SIG-M5 (cell line): Measurements from ENCODE around the gene CPNE5.

ENCODE experiments used
- DNase-seq: peaks from one replicate; lab custom pipeline; 2025; lab: John Stamatoyannopoulos, UW

CPNE5 gene

DNA sequence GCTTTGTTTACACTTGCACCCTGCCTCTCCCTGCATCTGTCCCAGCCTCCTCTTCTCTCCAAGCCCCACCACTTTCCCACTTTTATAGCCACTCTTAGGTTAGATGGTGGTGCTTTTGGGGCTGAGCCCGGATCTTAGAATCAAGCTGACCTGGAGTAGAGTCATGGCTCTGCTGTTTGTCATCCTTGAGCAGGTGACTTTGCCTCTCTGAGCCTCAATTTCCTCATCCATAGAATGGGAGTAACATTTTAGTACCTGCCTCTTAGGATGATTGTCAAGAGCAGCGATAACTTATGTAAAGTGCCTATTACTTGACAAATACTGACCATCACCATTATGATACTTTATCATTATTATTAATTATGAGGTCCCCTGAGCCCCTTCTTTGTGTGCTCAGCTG is 48.2 kb downstream of the CPNE5 start:
- DNase-seq: no peak

DNA sequence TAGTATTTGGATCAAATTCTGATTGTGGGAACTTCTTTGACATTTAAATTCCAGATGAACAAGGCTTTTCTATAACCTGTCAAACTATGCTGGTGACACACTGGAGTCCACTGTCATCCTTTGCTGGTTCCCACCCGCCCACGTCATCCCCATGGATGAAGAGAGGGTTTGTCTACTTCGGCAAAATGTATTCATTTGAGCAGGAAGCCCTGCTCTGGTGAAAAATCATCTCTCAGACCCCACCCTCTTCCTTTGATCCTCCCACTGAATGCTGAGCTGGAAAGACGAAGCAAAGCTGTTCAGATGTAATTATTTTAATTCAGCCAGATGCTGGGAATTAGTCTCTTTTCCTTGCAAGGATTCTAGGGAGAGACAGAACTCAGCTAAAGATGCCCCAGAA is 50.5 kb downstream of the CPNE5 start:
- DNase-seq: no peak

GRCh38 chr6:36788186-36788585 is 51.1 kb downstream of the CPNE5 start:
- DNase-seq: no peak

GRCh38 chr6:36787210-36787609 is 52.0 kb downstream of the CPNE5 start:
- no peak for DNase-seq

- no peak for DNase-seq
These were observed 53.1 kb downstream of the CPNE5 start for GRCh38 chr6:36786055-36786675.

GRCh38 chr6:36784376-36784636 is 54.9 kb downstream of the CPNE5 start:
- no peak for DNase-seq

GRCh38 chr6:36783603-36784375 is 55.5 kb downstream of the CPNE5 start:
- no peak for DNase-seq

DNA sequence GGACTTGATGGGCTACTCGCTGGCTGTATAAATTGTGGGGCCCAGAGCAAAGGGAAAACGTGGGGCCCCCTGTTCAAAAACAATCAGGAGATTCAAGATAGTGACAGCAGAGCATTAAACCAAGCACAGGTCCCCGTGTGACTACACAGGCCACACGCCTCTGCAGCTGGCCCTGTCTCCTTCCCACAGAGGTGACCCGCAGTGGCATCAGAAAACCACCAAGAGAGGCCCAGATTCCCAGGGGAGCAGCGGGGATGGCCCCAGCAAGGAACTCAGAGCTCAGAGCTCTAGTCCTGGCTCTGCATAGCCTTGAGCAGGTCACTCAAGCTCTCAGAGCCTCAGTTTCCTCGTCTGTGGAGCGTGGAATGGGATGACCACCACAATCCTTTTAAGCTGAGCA is 57.6 kb downstream of the CPNE5 start:
- DNase-seq: no peak

GRCh38 chr6:36780442-36781177 is 58.6 kb downstream of the CPNE5 start:
- DNase-seq: no peak

DNA sequence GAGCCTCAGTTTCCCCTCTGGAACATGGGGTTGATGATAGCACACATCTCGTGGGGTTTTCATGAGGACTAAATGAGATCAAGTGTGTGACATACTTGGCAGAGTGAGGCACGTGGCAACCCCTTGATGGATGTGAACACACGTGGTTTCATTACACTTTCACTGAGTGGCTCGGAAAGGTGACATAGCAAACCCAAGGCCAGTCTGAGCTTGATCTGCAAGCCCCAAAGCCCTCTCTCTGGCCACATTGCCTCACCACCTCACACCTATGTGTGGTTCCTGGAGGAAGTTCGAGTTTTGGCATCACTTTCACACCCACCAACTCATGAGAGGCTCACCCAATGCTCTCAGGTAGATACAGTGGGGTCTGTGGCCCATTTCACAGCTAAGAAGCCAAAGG is 60.0 kb downstream of the CPNE5 start:
- no peak for DNase-seq

- DNase-seq: no peak
These were observed 61.4 kb downstream of the CPNE5 start for GRCh38 chr6:36777801-36778200.

DNA sequence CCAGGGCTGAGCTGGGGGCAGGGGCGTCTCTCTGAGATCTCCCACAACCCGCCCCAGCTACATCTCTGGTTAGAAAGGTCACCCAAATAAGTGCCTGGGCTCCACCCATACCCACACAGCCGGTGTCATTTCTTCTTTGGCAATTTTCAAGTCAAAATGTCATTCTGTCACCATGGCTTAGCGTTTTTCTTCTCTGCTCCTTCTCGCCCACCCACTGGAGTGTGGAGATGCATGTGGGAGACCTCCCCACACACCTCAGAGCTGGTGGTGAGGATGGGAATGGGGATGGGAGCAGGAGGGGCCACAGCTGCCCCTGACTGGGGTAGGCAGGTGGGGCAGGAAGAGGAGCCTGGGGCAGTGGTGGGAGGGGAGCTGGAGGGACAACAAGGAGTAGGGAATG is 63.1 kb downstream of the CPNE5 start:
- DNase-seq: no peak

GRCh38 chr6:36774331-36774730 is 64.9 kb downstream of the CPNE5 start:
- DNase-seq: no peak

- DNase-seq: no peak
These were observed 66.8 kb downstream of the CPNE5 start for GRCh38 chr6:36772397-36772796.

- no peak for DNase-seq
These were observed 68.1 kb downstream of the CPNE5 start for GRCh38 chr6:36771145-36771544.

GRCh38 chr6:36769676-36770499 is 69.4 kb downstream of the CPNE5 start:
- no peak for DNase-seq

DNA sequence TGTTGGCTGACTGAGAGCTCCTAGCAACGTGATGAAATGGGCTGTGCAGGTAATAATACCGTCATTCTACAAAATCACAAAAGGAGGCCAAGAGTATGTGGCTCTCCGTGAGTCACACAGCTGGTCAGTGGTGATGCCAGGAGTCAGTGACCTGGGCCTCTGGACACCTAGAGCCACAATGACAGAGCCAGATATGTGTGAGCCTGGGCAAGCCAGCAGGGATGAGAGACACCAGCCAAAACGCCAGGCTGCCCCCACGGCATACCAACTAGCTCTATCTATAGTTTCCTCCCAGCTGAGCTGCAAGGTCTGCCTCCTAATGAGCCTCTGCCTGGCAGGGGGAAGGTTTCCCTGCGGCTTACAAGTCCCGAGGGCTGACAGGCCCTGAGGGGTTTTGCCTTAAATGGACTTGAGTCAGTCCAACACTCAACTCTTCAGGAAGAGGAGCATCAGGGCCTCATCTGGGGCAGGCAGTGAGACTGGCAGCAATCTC is 70.0 kb downstream of the CPNE5 start:
- no peak for DNase-seq

DNA sequence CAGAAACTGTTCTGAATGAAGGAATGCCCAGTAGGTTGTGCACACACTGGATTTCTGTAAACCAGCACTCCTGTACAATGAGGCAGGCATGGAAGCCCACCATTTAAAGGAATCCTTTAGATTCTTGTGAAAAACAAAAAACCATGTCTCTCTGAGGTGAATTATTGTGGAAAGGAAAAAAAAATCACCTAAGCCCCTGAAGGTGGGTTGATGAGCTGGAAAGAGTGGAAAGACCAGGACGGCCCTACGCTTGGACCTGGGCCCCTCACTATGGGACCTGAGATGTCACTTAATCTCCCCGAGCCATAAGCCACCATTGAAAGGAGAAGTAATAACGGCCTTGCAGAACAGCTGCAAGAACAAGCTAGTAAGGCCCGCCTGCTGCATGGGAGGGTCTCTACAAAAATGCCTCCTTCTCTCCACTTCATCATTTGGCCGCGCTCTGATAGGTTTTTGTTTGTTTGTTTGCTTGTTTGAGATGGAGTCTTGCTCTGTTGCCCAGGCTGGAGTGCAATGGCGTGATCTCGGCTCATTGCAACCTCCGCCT is 72.8 kb downstream of the CPNE5 start:
- no peak for DNase-seq

DNA sequence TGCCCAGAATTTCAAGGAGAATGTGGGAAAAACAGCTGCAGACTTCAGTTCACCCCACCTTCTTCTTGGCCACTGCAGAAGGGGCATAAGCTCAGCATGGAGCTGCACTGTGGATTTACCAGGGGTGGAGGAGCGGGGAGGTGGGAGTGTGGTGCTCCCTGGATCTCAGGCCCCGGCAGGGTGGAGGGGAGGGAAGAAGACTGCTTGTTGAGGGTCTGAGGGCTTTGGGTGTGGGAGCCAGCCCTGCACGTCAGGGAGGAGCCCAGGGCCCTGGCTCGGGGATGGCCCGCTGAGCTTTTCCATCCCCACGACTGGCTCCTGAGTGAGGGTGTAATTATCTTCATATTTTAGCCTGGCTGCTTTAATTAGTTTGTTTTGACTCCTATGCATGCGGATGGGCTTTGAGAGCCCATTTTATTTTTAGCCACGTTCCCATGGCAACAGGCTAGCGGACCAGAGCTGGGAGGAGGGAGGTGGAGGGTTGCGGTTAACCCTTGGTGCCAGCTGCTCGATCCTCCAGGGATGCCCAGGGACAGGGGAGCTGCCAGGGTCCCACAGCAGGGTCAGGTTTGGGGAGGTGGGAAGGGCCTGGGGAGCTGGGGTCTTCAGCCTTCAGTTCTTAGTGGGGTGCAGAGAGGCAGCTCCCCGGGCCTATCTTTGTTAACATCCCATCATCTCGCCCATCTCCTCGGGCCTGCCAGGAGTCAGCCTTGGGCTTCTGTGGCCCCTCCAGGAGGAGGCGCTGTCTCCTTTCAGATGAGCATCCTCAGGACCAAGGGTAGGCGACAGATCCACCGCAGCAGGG is 73.4 kb downstream of the CPNE5 start:
- DNase-seq: no peak

DNA sequence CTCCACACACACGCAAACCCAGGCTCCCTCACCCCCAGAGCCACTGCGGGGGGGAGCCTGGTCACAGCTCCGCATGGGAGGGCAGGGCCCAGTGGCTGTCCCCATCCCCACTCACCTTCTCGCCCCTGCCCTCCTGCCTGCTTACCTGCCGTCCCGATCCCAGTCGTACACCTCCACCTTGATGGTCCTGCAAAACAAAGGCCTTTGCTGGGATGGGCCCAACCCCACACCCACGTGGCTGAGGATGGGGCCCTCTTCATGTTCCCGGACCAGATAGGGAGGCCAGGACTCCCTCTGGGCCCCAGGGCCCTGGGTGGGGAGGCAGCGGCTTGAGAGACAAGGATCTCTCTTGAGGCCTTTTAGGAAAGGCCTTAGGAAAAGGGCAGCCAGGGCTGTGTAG is 74.1 kb downstream of the CPNE5 start:
- DNase-seq: no peak

GRCh38 chr6:36762123-36762522 is 77.1 kb downstream of the CPNE5 start:
- DNase-seq: no peak
